Psoas muscle (tissue), 8 donors: ENCODE data around the gene TBPL2. TPM values are rescaled to one million over a fixed set of nuclear protein-coding genes. Genes with fewer than 3 reads are reported as not detected.

ENCODE experiments used
- ATAC-seq, 4 donors: fragments of 200-7000 bp; cut with Tn5 transposase; one replicate each; pipeline ENCODE4 v1.9.1; 2020; ENCODE audit warnings: moderate library complexity in 3 of 4, mild to moderate bottlenecking in 2 of 4
- DNase-seq, 2 donors: peaks; one replicate each; pipeline ENCODE4 v3.0.0-alpha.2; 2020
- H3K27ac ChIP-seq: fragments of 200-600 bp; one replicate; pipeline ENCODE4 v1.8.0; 2022
- H3K27me3 ChIP-seq, 3 donors: fragments of 200-600 bp in 1 of 3; one replicate each; pipeline versions ENCODE4 v1.6.1 to v1.8.0; 2013 to 2022; ENCODE audit warnings: low read length in 2 of 3, mild to moderate bottlenecking in 2 of 3, moderate library complexity in 1 of 3; ENCODE audit not compliant: insufficient read depth in 3 of 3
- H3K36me3 ChIP-seq, 2 donors: fragments of 200-600 bp in 1 of 2; one replicate each; pipeline versions ENCODE4 v1.6.1 to v1.8.0; 2013 to 2022; ENCODE audit warnings: low read depth in 1 of 2, mild to moderate bottlenecking in 1 of 2, moderate library complexity in 1 of 2; ENCODE audit not compliant: insufficient read depth in 1 of 2
- H3K4me1 ChIP-seq: fragments of 200-600 bp; one replicate; pipeline ENCODE4 v1.8.0; 2022
- H3K4me3 ChIP-seq: fragments of 200-600 bp; one replicate; pipeline ENCODE4 v1.8.0; 2022; ENCODE audit warnings: mild to moderate bottlenecking
- H3K9me3 ChIP-seq: fragments of 200-600 bp; one replicate; pipeline ENCODE4 v1.8.0; 2022
- WGBS, 3 donors: extraction: QIAGEN DNeasy Blood & Tissue Kit; methylation state at CpG; one replicate each; pipeline versions ENCODE4 v1.1.6 to v1.1.7; 2013; 5-methylcytosine and 5-hydroxymethylcytosine counted together
- intact Hi-C, 2 donors: fragments of 100-400 bp; cut with DNase I; formaldehyde crosslinking; loops; one replicate each; pipeline versions ENCODE4 v1.11.0 to v1.14.2; 2022
- polyA plus RNA-seq, 3 donors: library from polyadenylated mRNA; stranded (reverse); fragments of 200-250 nt; gene quantifications; one replicate each; pipeline ENCODE4 v1.2.3, GENCODE V29; 2013
- total RNA-seq, 4 donors: library from RNA; stranded (reverse); fragmentation: NEBNext Ultra II Directional in 2 of 4; extraction: Animal tissue kit (Norgen Biotek cat#: 25700) in 2 of 4; gene quantifications; one replicate each; pipeline versions ENCODE4 v1.2.1 to v1.2.4, GENCODE V29; 2021 to 2023
- TF ChIP-seq, protein P1 (sequence below): fragments of 200-600 bp; IDR thresholded peaks from one replicate; pipeline ENCODE4 v1.8.0; 2022; ENCODE audit warnings: antibody characterized with exemption
- donor health status: healthy with polysubstance abuse.
- donor health status: DM: no; HTN: no; CAD: no; lungs with moderate emphysema.
- donor health status: Bipolar disorder and iron deficiency.
- donor health status: healthy.
- donor health status: DM: yes; HTN: yes; CAD: no.
- donor health status: DM: no; HTN: no; CAD: no.
- donor health status: DM: no; HTN: no; CAD: no.
- donor health status: DM: yes; HTN: yes; CAD: no.

Gene TBPL2
- total and polyA plus RNA-seq, 7 donors: not detected

- Histone ChIP-seq H3K4me3 (no peak overlapping the region), H3K4me1 (no peaks in the 10 kb centered on the region), H3K27me3 (no peaks in the 10 kb centered on the region), H3K9me3 (no peaks in the 10 kb centered on the region), H3K27ac (no peak overlapping the region), H3K36me3 (no peaks in the 10 kb centered on the region)
- intact Hi-C loops: loop anchor here in 1 of 2 donors (5.0 kb wide), 1 partner anchor 1022 kb away; no protein-coding TSS in a partner anchor
- ATAC-seq (no peak), DNase-seq (no peak)
- TF ChIP-seq, protein P1, sequence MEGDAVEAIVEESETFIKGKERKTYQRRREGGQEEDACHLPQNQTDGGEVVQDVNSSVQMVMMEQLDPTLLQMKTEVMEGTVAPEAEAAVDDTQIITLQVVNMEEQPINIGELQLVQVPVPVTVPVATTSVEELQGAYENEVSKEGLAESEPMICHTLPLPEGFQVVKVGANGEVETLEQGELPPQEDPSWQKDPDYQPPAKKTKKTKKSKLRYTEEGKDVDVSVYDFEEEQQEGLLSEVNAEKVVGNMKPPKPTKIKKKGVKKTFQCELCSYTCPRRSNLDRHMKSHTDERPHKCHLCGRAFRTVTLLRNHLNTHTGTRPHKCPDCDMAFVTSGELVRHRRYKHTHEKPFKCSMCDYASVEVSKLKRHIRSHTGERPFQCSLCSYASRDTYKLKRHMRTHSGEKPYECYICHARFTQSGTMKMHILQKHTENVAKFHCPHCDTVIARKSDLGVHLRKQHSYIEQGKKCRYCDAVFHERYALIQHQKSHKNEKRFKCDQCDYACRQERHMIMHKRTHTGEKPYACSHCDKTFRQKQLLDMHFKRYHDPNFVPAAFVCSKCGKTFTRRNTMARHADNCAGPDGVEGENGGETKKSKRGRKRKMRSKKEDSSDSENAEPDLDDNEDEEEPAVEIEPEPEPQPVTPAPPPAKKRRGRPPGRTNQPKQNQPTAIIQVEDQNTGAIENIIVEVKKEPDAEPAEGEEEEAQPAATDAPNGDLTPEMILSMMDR: no peak
- WGBS, 3 donors: 76 to 85% (median 78%) methylated on average over 3 of the region's 3 CpGs
Observed at GRCh38 chr14:55450539-55450938, 10.1 kb upstream of the TBPL2 start.

DNA sequence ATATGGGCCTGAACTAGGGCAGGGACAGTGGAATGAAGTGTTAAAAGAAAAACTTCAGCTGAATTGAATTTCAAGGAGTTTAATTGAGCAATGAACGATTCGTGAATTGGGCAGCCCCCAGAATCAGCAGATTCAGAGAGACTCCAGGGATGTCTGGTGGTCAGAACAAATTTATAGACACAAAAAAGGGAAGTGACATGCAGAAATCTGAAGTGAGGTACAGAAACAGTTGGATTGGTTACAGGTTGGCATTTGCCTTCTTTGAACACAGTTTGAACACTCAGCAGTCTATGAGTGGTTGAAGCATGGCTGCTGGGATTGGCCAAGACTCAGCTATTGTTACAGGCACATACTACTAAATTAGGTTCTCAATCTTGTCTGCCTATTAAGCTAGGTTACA, 9.7 kb upstream of the TBPL2 start:
- Histone ChIP-seq H3K9me3 (no peaks in the 10 kb centered on the region), H3K27me3 (no peaks in the 10 kb centered on the region), H3K36me3 (no peaks in the 10 kb centered on the region), H3K27ac (no peak overlapping the region), H3K4me3 (no peak overlapping the region), H3K4me1 (no peaks in the 10 kb centered on the region)
- TF ChIP-seq, protein P1: no peak
- WGBS, 3 donors: 46 to 59% (median 49%) methylated on average over 2 of the region's 2 CpGs
- no peak for ATAC-seq
- intact Hi-C loops: loop anchor here in 1 of 2 donors (5.0 kb wide), 1 partner anchor 1022 kb away; no protein-coding TSS in a partner anchor
- no peak for DNase-seq

DNA sequence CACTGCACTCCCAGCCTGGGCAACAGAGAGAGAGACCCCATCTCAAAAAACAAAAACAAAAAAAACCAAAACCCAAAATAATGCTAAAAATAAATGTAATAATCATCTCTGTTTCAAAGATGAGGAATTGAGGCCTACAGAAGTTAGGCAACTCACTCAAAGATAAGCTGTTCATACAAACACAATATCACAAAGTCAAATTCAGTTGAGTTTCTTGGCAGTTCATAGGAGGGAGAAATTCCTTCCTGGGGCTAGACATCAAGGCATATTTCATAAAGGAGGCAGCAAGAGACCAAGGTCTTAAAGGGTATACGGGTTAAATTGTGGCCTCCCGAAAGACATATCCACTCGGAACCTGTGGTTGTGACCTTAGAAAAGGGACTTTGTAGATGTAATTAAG, 8.7 kb upstream of the TBPL2 start:
- H3K4me3 ChIP-seq: no peak overlapping the region
- H3K27ac ChIP-seq: no peak overlapping the region
- H3K27me3 ChIP-seq: no peaks in the 10 kb centered on the region
- DNase-seq: no peak
- no peak for ATAC-seq
- WGBS, 3 donors: 91 to 96% (median 93%) methylated on average over 3 of the region's 3 CpGs
- H3K36me3 ChIP-seq: no peaks in the 10 kb centered on the region
- TF ChIP-seq, protein P1: no peak
- no peaks in the 10 kb centered on the region for H3K4me1 ChIP-seq
- intact Hi-C loops: loop anchor here (10.0 kb wide), 2 partner anchors 106 to 1026 kb away; no protein-coding TSS in a partner anchor
- no peaks in the 10 kb centered on the region for H3K9me3 ChIP-seq

DNA sequence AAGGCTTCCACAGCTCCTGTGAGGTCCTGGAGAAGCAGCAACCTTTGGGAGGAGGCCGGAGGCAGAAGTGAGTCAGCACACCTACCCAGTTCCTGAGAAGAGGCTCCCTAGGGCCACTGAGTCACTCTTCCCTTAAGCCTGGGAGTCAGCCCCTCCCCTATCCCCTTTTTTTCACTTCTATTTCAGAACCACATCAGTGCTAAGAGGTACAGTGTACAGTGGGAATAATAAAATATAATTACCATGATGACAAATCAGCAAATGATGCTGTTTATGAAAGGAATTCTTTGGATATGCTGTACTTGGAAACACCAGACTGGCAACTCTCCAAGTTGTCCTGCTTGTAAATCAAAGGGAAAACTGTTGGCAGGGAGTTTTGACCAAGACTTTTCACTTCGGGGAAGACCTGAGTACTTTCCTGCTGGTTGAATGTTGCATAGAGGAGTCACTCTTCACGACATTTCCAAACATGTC, 7.8 kb upstream of the TBPL2 start:
- H3K27me3 ChIP-seq: no peaks in the 10 kb centered on the region
- 34 to 45% (median 43%) methylated on average over 3 of the region's 3 CpGs for WGBS, 3 donors
- ATAC-seq (peak in 3 of 4 donors; percentile 29 to 79 (median 57)), DNase-seq (peak in 1 of 2 donors; percentile 29)
- intact Hi-C loops: loop anchor here (10.0 kb wide), 2 partner anchors 107 to 1027 kb away; no protein-coding TSS in a partner anchor
- no peaks in the 10 kb centered on the region for H3K9me3 ChIP-seq
- H3K4me1 ChIP-seq: no peaks in the 10 kb centered on the region
- no peaks in the 10 kb centered on the region for H3K36me3 ChIP-seq
- no peak overlapping the region for H3K27ac ChIP-seq
- TF ChIP-seq, protein P1: no peak
- H3K4me3 ChIP-seq: no peak overlapping the region

DNA sequence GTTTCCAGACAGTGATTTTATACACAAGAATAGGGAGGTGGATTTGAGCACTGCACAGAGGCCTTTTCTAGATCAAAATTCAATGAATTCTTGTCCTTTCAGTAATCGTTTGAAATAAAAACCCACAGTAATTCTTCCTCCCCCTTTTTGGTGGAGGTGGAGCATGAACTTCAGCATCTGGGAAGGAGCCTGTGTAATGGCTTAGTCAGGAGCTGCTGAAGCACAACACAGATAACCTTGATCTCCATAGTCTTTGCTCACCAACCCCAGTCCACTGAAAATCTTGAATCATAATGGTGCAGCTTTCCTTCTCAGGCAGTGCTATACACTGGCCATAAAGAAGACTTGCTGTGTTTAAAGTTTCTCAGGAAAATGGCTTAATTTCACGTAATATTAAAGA, 6.4 kb upstream of the TBPL2 start:
- H3K9me3 ChIP-seq: no peaks in the 10 kb centered on the region
- intact Hi-C loops: loop anchor here (10.0 kb wide), 2 partner anchors 108 to 1028 kb away; no protein-coding TSS in a partner anchor
- TF ChIP-seq, protein P1: no peak
- no peaks in the 10 kb centered on the region for H3K27me3 ChIP-seq
- no peak overlapping the region for H3K27ac ChIP-seq
- no peaks in the 10 kb centered on the region for H3K36me3 ChIP-seq
- DNase-seq (no peak), ATAC-seq (peak in 1 of 4 donors; percentile 31)
- 52 to 76% (median 65%) methylated on average over 2 of the region's 2 CpGs for WGBS, 3 donors
- no peaks in the 10 kb centered on the region for H3K4me1 ChIP-seq
- no peak overlapping the region for H3K4me3 ChIP-seq
